GM23338 (cell line): ENCODE data around the gene NTNG2. TPM values are rescaled to one million over a fixed set of nuclear protein-coding genes. Genes with fewer than 3 reads are reported as not detected.
A peak's percentile ranks its signal among the peaks of the same experiment; 100 is the strongest.

Experiments
- ATAC-seq: fragments of 200-7000 bp; cut with Tn5 transposase; 3 replicates; pipeline ENCODE4 v1.9.1; 2020
- DNase-seq: peaks from one replicate; pipeline ENCODE4 v3.0.0-alpha.2; 2015; ENCODE audit warnings: low spot score
- H2AFZ ChIP-seq: fragments of 200-600 bp; sonication (generic); 2 replicates; pipeline ENCODE4 v1.8.0; 2016; ENCODE audit warnings: antibody characterized with exemption, mild to moderate bottlenecking, moderate library complexity
- H3F3A ChIP-seq: fragments of 200-600 bp; sonication (generic); replicated peaks from 2 replicates; pipeline ENCODE4 v1.8.0; 2017; ENCODE audit warnings: antibody characterized with exemption, mixed run types, low read depth
- H3K27ac ChIP-seq: fragments of 200-600 bp; sonication (generic); 2 replicates; pipeline ENCODE4 v1.6.1; 2016; ENCODE audit warnings: low read depth
- H3K27me3 ChIP-seq: fragments of 200-600 bp; sonication (generic); 2 replicates; pipeline ENCODE4 v1.8.0; 2016; ENCODE audit warnings: mild to moderate bottlenecking, mixed run types, moderate library complexity; ENCODE audit not compliant: insufficient read depth
- H3K36me3 ChIP-seq: fragments of 200-600 bp; sonication (generic); 2 replicates; pipeline ENCODE4 v1.8.0; 2016; ENCODE audit warnings: mild to moderate bottlenecking; ENCODE audit not compliant: insufficient read depth
- H3K4me1 ChIP-seq: fragments of 200-600 bp; sonication (generic); 2 replicates; pipeline ENCODE4 v1.8.0; 2016; ENCODE audit warnings: mild to moderate bottlenecking, moderate library complexity; ENCODE audit not compliant: insufficient read depth
- H3K4me2 ChIP-seq: fragments of 200-600 bp; sonication (generic); 2 replicates; pipeline ENCODE4 v1.7.1; 2017; ENCODE audit warnings: mixed run types
- H3K4me3 ChIP-seq: fragments of 200-600 bp; sonication (generic); 2 replicates; pipeline ENCODE4 v1.6.1; 2016; ENCODE audit warnings: mixed run types
- H3K79me2 ChIP-seq: fragments of 200-600 bp; sonication (generic); replicated peaks from 2 replicates; pipeline ENCODE4 v1.8.0; 2017; ENCODE audit warnings: mild to moderate bottlenecking; ENCODE audit not compliant: insufficient read depth
- H3K9me2 ChIP-seq: fragments of 200-600 bp; sonication (generic); 2 replicates; pipeline ENCODE4 v1.8.0; 2017; ENCODE audit not compliant: insufficient read depth
- H4K20me1 ChIP-seq: fragments of 200-600 bp; sonication (generic); replicated peaks from 2 replicates; pipeline ENCODE4 v1.8.0; 2017; ENCODE audit warnings: mild to moderate bottlenecking; ENCODE audit not compliant: insufficient read depth
- H3K27ac Mint-ChIP-seq: 2 replicates; pipeline ENCODE4 v1.8.0; 2020; ENCODE audit warnings: inconsistent platforms, mild to moderate bottlenecking, moderate library complexity, mixed read lengths
- H3K27me3 Mint-ChIP-seq: 3 replicates; pipeline ENCODE4 v1.8.0; 2022; ENCODE audit warnings: low read depth, mild to moderate bottlenecking, moderate library complexity, mixed read lengths, inconsistent platforms; ENCODE audit not compliant: insufficient read depth, poor library complexity
- H3K36me3 Mint-ChIP-seq: 3 replicates; pipeline ENCODE4 v1.8.0; 2021; ENCODE audit warnings: low read depth, mild to moderate bottlenecking, inconsistent platforms, moderate library complexity, mixed read lengths
- H3K4me1 Mint-ChIP-seq: 3 replicates; pipeline ENCODE4 v1.8.0; 2020; ENCODE audit warnings: mild to moderate bottlenecking, inconsistent platforms, mixed read lengths
- H3K4me3 Mint-ChIP-seq: 3 replicates; pipeline ENCODE4 v1.8.0; 2021; ENCODE audit warnings: moderate library complexity, mild to moderate bottlenecking, inconsistent platforms, mixed read lengths
- H3K9me3 Mint-ChIP-seq: 3 replicates; pipeline ENCODE4 v1.8.0; 2020; ENCODE audit warnings: moderate library complexity, mild to moderate bottlenecking, inconsistent platforms, mixed read lengths
- CREB1 ChIP-seq: fragments of 250-450 bp; sonication (Bioruptor Pico); IDR thresholded peaks from 2 replicates; pipeline ENCODE4 v1.5.0; 2020; ENCODE audit warnings: low read depth, mild to moderate bottlenecking, moderate library complexity
- JUNB ChIP-seq: IDR thresholded peaks from one replicate; pipeline ENCODE4 v1.6.1; 2016; ENCODE audit warnings: antibody characterized with exemption; ENCODE audit not compliant: unreplicated experiment
- NANOG ChIP-seq: IDR thresholded peaks from 2 replicates; pipeline ENCODE4 v1.6.1; 2016; ENCODE audit warnings: antibody characterized with exemption, borderline replicate concordance
- POLR2AphosphoS5 ChIP-seq: IDR thresholded peaks from 2 replicates; pipeline ENCODE4 v1.6.1; 2016; ENCODE audit warnings: antibody characterized with exemption, low read depth
- STAT1 ChIP-seq: IDR thresholded peaks from one replicate; pipeline ENCODE4 v1.6.1; 2016; ENCODE audit warnings: antibody characterized with exemption; ENCODE audit not compliant: unreplicated experiment
- ZNF114 ChIP-seq: fragments of 250-450 bp; sonication (Bioruptor Pico); IDR thresholded peaks from 2 replicates; pipeline ENCODE4 v1.5.0; 2020; ENCODE audit warnings: mild to moderate bottlenecking, moderate library complexity
- ZNF331 ChIP-seq: fragments of 250-450 bp; sonication (Bioruptor Pico); IDR thresholded peaks from 2 replicates; pipeline ENCODE4 v1.5.0; 2020; ENCODE audit warnings: low read depth, mild to moderate bottlenecking, moderate library complexity
- polyA plus RNA-seq: library from polyadenylated mRNA; unstranded; fragments of >200 nt; fragmentation: Nextera tagmentation; extraction: Ambion mirVana; gene quantifications from 2 replicates; pipeline ENCODE4 v1.2.1, GENCODE V29; 2016
- total RNA-seq: library from RNA; depleted of rRNA; stranded (reverse); fragments of >200 nt; shearing (Covaris generic); gene quantifications from 2 replicates; pipeline ENCODE4 v1.2.3, GENCODE V29; 2014
- TF ChIP-seq, protein P1 (sequence below), 2 experiments: fragments of 200-600 bp in 1 of 2; sonication (generic) in 1 of 2; conservative IDR thresholded peaks; 2 replicates each; pipeline versions ENCODE4 v1.5.1 to v1.6.1; 2016 to 2017; ENCODE audit warnings: antibody characterized with exemption in 2 of 2, low read depth in 2 of 2, mild to moderate bottlenecking in 2 of 2, moderate library complexity in 1 of 2
- TF ChIP-seq, protein P2 (sequence below): IDR thresholded peaks from one replicate; pipeline ENCODE4 v1.6.1; 2018; ENCODE audit warnings: antibody characterized with exemption; ENCODE audit not compliant: unreplicated experiment

The NTNG2 gene
- total and polyA plus RNA-seq, 2 experiments from 2014 or later: 0.99 to 1.7 TPM

DNA sequence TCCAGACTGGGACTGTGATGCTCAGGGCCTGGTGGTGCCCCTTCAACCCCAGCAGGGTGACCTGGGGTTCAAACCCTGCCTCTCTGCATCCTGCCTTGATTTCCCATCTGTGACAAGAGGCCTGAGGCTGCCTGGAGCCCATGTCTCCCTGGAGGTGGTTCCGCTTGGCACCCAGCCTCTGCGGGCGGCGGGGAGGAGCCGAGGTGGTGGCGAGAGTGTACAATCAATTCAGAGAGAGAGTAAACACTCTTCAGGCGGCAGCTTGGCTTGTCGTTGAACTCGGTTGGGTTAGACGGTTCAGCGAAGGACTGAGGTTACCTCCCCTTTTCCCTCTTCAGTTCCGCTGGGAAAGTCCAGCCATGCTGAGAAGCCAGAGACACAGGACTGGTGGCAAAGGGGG lies 39.3 kb downstream of the NTNG2 start:
- no peak for DNase-seq
- H3K27me3 Mint-ChIP-seq: peaks cover 6% of the 10 kb centered on the region
- Histone ChIP-seq H3K4me2 (no peak overlapping the region), H2AFZ (no peak overlapping the region), H3K36me3 (no peaks in the 10 kb centered on the region), H3K4me1 (no peaks in the 10 kb centered on the region), H3K27me3 (no peaks in the 10 kb centered on the region), H3F3A (no peaks in the 10 kb centered on the region), H3K4me3 (no peak overlapping the region), H4K20me1 (no peaks in the 10 kb centered on the region), H3K79me2 (no peaks in the 10 kb centered on the region), H3K9me2 (no peaks in the 10 kb centered on the region), H3K27ac (no peak overlapping the region)
- peaks cover 15% of the 10 kb centered on the region; the same call in 1 of the 3 replicates for H3K9me3 Mint-ChIP-seq
- no peak for ATAC-seq
- no peak overlapping the region for H3K27ac Mint-ChIP-seq
- no peak for TF ChIP-seq STAT1
- H3K4me3 Mint-ChIP-seq: no peak overlapping the region
- no peaks in the 10 kb centered on the region; the same call in 2 of the 3 replicates for H3K36me3 Mint-ChIP-seq
- H3K4me1 Mint-ChIP-seq: peaks cover 6% of the 10 kb centered on the region; the same call in 1 of the 3 replicates

DNA sequence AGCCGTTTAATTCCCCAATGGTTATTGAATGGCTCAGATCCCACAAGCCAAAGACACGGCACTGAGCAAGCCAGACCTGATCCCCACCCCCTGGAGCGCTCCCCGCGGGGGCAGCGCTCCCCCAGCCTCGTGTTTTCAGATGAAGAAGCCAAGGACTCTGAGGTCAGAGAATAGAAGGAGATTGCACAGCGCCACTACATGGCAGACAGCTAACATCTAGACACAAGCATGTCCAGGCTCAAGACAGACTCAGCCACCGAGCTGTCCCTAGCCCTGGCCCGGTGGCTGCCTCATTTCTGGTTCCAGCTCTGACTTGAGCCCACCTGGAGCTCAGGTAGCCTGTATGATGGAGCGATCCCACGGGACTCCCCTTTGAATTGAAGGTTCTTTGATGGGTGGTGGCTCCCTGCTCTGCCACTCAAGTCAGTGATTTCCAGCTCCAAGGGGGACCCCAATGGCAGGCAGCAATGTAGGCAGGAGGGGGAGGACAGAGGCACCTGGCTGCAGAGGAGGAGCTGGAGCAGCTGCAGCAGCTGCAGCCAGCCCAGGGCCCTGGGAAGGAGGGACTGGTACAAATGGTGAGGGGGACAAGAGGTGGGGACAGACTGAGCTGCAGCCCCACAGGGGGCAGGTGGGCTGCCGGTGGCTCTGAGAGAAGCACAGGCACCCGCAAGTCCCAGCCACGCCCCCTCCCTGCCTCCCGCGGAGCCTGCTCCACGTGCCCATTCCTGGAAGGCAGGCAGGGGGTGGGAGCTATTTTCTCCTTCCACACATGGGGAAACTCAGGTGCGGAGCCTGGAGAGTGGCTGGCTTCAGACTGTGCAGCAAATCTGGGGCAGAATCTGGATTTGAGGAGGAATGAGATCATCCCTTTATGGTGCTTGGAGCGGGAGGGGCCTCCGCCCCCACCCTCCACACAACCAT lies 40.2 kb downstream of the NTNG2 start:
- H3K79me2 ChIP-seq: no peaks in the 10 kb centered on the region
- no peaks in the 10 kb centered on the region for H3K36me3 ChIP-seq
- ATAC-seq (peak; percentile 65), DNase-seq (no peak)
- peaks cover 6% of the 10 kb centered on the region; the same call in 1 of the 3 replicates for H3K4me1 Mint-ChIP-seq
- no peak overlapping the region for H3K4me3 Mint-ChIP-seq
- no peaks in the 10 kb centered on the region for H3F3A ChIP-seq
- no peaks in the 10 kb centered on the region for H4K20me1 ChIP-seq
- H3K27me3 Mint-ChIP-seq: peaks cover 6% of the 10 kb centered on the region
- TF ChIP-seq, protein P1, sequence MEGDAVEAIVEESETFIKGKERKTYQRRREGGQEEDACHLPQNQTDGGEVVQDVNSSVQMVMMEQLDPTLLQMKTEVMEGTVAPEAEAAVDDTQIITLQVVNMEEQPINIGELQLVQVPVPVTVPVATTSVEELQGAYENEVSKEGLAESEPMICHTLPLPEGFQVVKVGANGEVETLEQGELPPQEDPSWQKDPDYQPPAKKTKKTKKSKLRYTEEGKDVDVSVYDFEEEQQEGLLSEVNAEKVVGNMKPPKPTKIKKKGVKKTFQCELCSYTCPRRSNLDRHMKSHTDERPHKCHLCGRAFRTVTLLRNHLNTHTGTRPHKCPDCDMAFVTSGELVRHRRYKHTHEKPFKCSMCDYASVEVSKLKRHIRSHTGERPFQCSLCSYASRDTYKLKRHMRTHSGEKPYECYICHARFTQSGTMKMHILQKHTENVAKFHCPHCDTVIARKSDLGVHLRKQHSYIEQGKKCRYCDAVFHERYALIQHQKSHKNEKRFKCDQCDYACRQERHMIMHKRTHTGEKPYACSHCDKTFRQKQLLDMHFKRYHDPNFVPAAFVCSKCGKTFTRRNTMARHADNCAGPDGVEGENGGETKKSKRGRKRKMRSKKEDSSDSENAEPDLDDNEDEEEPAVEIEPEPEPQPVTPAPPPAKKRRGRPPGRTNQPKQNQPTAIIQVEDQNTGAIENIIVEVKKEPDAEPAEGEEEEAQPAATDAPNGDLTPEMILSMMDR (conservative IDR thresholded peaks at IDR 0.05; ENCODE audit: low read depth in 2 of 2): peak in 1 of 2 experiments; percentile 33; a peak in 2 of 4 replicates
- no peak for TF ChIP-seq STAT1
- H3K27ac Mint-ChIP-seq: no peak overlapping the region
- peaks cover 15% of the 10 kb centered on the region; the same call in 1 of the 3 replicates for H3K9me3 Mint-ChIP-seq
- no peaks in the 10 kb centered on the region; the same call in 2 of the 3 replicates for H3K36me3 Mint-ChIP-seq
- no peak overlapping the region for H3K27ac ChIP-seq
- no peaks in the 10 kb centered on the region for H3K9me2 ChIP-seq
- no peaks in the 10 kb centered on the region for H3K27me3 ChIP-seq
- 0 out of 2 replicates have a peak overlapping the region, but pooled peaks have one; percentile 80 for H2AFZ ChIP-seq
- H3K4me1 ChIP-seq: no peaks in the 10 kb centered on the region
- H3K4me2 ChIP-seq: no peak overlapping the region
- H3K4me3 ChIP-seq: no peak overlapping the region

- H3K4me2 ChIP-seq: no peak overlapping the region
- Mint-ChIP-seq H3K4me3 (no peak overlapping the region), H3K36me3 (no peaks in the 10 kb centered on the region; the same call in 2 of the 3 replicates), H3K27ac (no peak overlapping the region), H3K27me3 (peaks cover 10% of the 10 kb centered on the region), H3K9me3 (peaks cover 6% of the 10 kb centered on the region; the same call in 1 of the 3 replicates), H3K4me1 (peaks cover 12% of the 10 kb centered on the region; the same call in 2 of the 3 replicates)
- H2AFZ ChIP-seq: no peak overlapping the region
- no peaks in the 10 kb centered on the region for H3K27me3 ChIP-seq
- TF ChIP-seq ZNF114 (no peak), NANOG (no peak), ZNF331 (CRISPR knock-in tag) (no peak), STAT1 (no peak), CREB1 (CRISPR knock-in tag) (no peak), POLR2AphosphoS5 (no peak), JUNB (no peak)
- TF ChIP-seq, protein P2, sequence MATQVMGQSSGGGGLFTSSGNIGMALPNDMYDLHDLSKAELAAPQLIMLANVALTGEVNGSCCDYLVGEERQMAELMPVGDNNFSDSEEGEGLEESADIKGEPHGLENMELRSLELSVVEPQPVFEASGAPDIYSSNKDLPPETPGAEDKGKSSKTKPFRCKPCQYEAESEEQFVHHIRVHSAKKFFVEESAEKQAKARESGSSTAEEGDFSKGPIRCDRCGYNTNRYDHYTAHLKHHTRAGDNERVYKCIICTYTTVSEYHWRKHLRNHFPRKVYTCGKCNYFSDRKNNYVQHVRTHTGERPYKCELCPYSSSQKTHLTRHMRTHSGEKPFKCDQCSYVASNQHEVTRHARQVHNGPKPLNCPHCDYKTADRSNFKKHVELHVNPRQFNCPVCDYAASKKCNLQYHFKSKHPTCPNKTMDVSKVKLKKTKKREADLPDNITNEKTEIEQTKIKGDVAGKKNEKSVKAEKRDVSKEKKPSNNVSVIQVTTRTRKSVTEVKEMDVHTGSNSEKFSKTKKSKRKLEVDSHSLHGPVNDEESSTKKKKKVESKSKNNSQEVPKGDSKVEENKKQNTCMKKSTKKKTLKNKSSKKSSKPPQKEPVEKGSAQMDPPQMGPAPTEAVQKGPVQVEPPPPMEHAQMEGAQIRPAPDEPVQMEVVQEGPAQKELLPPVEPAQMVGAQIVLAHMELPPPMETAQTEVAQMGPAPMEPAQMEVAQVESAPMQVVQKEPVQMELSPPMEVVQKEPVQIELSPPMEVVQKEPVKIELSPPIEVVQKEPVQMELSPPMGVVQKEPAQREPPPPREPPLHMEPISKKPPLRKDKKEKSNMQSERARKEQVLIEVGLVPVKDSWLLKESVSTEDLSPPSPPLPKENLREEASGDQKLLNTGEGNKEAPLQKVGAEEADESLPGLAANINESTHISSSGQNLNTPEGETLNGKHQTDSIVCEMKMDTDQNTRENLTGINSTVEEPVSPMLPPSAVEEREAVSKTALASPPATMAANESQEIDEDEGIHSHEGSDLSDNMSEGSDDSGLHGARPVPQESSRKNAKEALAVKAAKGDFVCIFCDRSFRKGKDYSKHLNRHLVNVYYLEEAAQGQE: no peak
- H3K79me2 ChIP-seq: no peaks in the 10 kb centered on the region
- H3F3A ChIP-seq: no peaks in the 10 kb centered on the region
- H3K36me3 ChIP-seq: no peaks in the 10 kb centered on the region
- H3K27ac ChIP-seq: no peak overlapping the region
- no peaks in the 10 kb centered on the region for H3K4me1 ChIP-seq
- DNase-seq: no peak
- H3K4me3 ChIP-seq: no peak overlapping the region
- no peaks in the 10 kb centered on the region for H3K9me2 ChIP-seq
- ATAC-seq: no peak
- no peaks in the 10 kb centered on the region for H4K20me1 ChIP-seq
Observed at GRCh38 chr9:132204883-132205282, 43.0 kb downstream of the NTNG2 start.
